Astrocyte of the cerebellum (primary cell): ENCODE results near the gene RTN4R.
A peak's percentile ranks its signal among the peaks of the same experiment; 100 is the strongest.
"Not testable (repeated sequence)": the region's sequence is repeated elsewhere in the genome, so short reads cannot be mapped to it uniquely, and the experiment has no call there.

Experiments used
- DNase-seq: peaks from one replicate; pipeline ENCODE4 v3.0.0-alpha.2; 2011; ENCODE audit warnings: low read depth
- H3K4me3 ChIP-seq: 2 replicates; pipeline ENCODE4 v1.5.1; 2011; ENCODE audit warnings: mild to moderate bottlenecking, low read depth, low read length, moderate library complexity
- CTCF ChIP-seq: IDR thresholded peaks from 2 replicates; pipeline ENCODE4 v1.5.1; 2012; ENCODE audit warnings: low read length, low read depth, moderate library complexity, mild to moderate bottlenecking; ENCODE audit errors: missing control alignments
- in situ Hi-C: cut with HindIII; loops from 2 replicates; pipeline ENCODE4 v1.10.0; 2017; ENCODE audit warnings: low sequenced_read_pairs

RTN4R gene

GRCh38 chr22:20305894-20306645 is 38.0 kb upstream of the RTN4R start:
- DNase-seq: no peak
- no peak overlapping the region for H3K4me3 ChIP-seq
- no peak for TF ChIP-seq CTCF
- in situ Hi-C loops: no loop called here

GRCh38 chr22:20305230-20305893 is 37.2 kb upstream of the RTN4R start:
- in situ Hi-C loops, H3K4me3 ChIP-seq, DNase-seq: not testable (repeated sequence)

GRCh38 chr22:20304646-20305045 is 36.5 kb upstream of the RTN4R start:
- DNase-seq: no peak
- H3K4me3 ChIP-seq: no peak overlapping the region
- in situ Hi-C loops: no loop called here
- no peak for TF ChIP-seq CTCF

- in situ Hi-C loops, DNase-seq, H3K4me3 ChIP-seq: not testable (repeated sequence)
Observed at GRCh38 chr22:20303229-20303534, 35.1 kb upstream of the RTN4R start.

- in situ Hi-C loops: no loop called here
- H3K4me3 ChIP-seq: no peak overlapping the region
- TF ChIP-seq CTCF: no peak
- no peak for DNase-seq
Observed at GRCh38 chr22:20302438-20303228, 34.5 kb upstream of the RTN4R start.

- in situ Hi-C loops: no loop called here
- peak overlapping the region; percentile 42 for H3K4me3 ChIP-seq
- no peak for TF ChIP-seq CTCF
- DNase-seq: no peak
Observed at GRCh38 chr22:20299746-20300136, 31.6 kb upstream of the RTN4R start.

GRCh38 chr22:20298803-20299745 is 31.0 kb upstream of the RTN4R start:
- TF ChIP-seq CTCF: no peak
- no peak for DNase-seq
- in situ Hi-C loops: no loop called here

More at GRCh38 chr22:20298803-20299745, 31.0 kb upstream of the RTN4R start:
- peak overlapping the region; percentile 42 for H3K4me3 ChIP-seq
